T47D (cell line): ENCODE measurements around the gene IDUA.
A peak's percentile ranks its signal among the peaks of the same experiment; 100 is the strongest.

ENCODE experiments used
- DNase-seq, 2 experiments: peaks; one replicate each; pipeline versions ENCODE4 v3.0.0 to v3.0.0-alpha.2; 2011 to 2012; ENCODE audit warnings: low read depth in 1 of 2, low spot score in 1 of 2
- JUND ChIP-seq: IDR thresholded peaks from 2 replicates; pipeline ENCODE4 v1.6.1; 2012; ENCODE audit warnings: low read depth
- in situ Hi-C: cut with HindIII; loops from 2 replicates; pipeline ENCODE4 v1.10.0; 2016; ENCODE audit warnings: low sequenced_read_pairs, low pct_unique_long_range_greater_than_20kb

IDUA gene

DNA sequence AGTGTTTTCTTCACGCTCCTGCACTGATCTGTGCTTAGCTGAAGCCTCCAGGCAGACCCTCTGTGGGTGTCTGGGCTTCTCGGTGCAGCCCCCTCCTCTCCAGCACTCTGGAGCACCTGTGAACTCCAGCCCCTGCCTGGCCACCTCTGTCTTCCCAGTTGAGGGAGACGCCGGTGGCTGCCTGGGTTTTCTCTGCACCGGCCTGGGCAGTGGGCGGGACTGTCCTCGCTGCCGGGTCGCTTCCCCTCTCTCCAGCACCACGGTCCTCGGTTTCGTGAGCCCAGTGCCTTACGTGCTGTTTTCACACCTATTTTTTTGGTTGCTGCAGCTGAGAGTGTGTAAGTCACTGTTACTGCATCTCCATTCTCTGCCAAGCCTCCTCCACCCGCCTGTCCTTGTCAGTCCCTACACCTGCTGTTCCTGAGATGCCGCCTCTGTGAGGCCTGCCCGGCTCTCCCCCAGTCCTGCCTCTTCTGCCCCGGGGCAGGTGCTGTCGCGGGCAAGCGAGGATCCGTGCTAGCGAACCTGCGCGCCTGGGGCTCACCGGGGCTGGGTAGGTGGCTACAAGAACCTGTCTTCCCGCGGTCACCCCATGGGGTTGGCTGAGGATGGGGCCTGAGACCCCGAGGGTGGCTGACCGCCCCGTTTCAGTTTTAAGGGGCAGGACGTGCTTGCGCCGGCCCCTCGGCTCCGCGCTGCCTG is 22.1 kb downstream of the IDUA start:
- peak in 1 of 2 experiments; percentile 65 for DNase-seq
- no peak for TF ChIP-seq JUND
- in situ Hi-C loops = no loop called here

DNA sequence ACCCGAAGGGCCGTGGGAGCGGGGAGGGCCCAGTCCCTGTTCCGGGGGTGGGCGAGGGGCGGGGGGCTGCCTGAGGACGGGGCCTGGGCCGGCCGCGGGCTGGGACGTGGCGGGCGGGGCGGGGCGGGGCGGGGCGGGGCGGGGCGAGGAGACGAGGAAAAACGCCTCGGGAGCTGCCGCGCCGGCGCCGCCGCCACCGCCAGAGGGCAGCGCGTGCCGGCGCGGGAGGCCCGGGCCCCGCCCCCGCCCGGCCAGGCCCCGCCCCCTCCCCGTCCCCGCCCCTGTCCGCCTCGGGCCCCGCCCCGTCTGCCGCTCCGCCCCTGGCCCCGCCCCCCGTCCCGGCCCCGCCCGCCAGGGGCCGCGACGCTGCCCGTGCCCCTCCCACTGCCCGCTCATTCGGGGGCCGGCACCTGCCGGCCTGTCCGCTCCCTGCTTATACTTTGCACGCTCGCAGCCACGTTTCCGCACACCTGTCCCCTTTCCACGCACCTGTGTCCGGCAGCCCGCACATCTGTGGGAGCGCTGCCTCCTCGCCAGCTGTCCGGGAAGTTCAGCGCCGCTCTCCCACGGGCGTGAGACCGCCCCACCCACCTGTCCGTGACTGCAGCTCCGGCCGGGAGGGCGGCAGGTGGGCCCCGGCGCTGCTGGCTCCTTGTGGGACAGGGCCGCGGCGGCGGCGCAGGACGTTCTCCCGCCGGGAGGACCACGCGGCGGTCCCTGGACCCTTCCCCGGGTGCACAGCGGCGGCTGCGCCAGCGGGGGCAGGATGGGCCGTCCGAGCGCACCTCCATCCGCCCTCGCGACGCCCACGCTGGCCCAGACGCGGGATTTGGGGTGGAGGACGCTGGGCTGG is 22.9 kb downstream of the IDUA start:
- DNase-seq = peak in 1 of 2 experiments; percentile 77
- no peak for TF ChIP-seq JUND
- in situ Hi-C loops = no loop called here

DNA sequence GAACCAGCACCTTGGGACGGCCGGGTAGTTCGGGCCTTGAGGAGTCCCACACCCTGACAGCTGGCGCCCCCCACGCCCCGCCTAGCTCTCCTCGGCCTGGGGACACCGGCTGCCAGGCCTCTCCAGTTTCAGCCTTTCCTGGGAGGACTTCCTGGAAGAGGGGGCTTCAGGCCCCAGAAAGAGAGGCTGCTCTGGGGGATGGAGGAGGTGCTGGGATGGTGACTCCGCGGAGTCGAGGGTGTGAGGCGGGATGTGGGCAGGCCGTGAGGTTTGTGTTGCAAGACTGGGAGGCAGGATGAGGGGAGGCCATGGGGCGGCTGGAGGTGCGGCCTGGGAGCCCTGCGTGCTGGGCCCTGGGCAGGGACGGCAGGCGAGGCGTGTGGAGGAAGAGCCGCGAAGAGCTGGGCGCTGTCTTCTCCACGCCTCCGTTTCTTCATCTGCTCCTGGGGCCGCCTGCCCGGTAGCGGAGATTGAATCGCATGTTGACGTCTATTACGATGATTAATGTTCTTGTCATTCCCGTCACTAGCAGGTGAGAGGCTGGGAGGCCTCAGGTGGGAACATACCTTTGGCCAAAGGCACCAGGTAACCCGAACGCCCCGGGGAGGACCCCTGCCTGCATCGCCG is 23.7 kb downstream of the IDUA start:
- peak in 1 of 2 experiments; percentile 84 for DNase-seq
- in situ Hi-C loops = no loop called here

DNA sequence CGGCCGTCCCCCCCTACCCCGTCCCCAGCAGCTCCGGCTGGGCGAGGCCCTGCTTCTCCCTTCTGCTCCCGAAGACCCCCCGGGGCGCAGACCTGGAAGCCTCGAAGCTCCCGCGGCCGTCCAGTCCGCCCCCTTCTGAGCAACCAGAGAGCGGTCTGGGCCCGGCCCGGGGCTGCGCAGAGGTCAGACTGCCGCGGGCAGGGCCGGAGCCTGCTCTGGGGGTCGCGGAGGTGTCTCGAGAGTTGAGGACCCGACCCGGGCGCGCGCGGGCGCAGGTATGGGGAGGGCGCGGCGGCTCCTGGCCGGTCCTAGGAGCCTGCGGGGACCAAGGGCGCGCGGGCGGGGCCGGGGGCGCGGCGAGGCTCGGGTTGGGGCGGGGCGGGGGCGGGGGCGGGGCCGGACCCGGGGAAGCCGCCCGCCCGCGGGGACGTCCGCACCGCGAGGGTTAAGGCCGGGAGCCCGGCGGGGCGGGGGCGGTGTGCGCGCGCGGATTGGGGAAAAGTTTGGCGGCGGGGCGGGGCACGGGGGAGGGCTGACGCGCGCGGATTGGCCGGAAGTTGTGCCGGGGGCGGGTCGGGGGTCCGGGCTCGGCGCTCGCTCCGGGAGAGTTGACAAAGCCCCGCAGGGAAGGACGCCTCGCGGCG is 24.3 kb downstream of the IDUA start, which contains the start of gene FGFRL1:
Gene FGFRL1, plus strand, starts transcription at position 605 of the 644 bp plus-strand sequence. CDS start 860 bp downstream, outside the sequence.
- no peak for TF ChIP-seq JUND
- DNase-seq = peak; percentile 95
- in situ Hi-C loops = no loop called here

More for the DNA sequence above, 23.7 kb downstream of the IDUA start:
- TF ChIP-seq JUND = no peak

DNA sequence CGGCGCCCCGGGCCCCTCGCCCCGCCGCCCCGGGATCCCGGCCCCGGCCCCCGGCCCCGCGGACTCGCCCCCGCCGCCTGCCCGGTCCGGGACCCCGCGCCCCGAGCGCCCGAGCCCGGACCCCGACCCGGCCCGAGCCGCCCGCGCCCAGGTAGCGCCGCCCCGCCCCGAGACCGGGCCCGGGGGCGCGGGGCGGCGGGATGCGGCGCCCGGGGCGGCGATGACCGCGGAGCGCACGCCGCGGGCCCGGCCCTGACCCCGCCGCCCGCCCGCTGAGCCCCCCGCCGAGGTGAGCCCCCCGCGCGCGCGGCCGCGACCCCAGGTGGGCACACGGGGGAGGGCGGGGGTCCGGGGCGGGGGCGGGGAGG is 24.8 kb downstream of the IDUA start:
- in situ Hi-C loops = no loop called here
- DNase-seq = no peak
- TF ChIP-seq JUND = no peak

DNA sequence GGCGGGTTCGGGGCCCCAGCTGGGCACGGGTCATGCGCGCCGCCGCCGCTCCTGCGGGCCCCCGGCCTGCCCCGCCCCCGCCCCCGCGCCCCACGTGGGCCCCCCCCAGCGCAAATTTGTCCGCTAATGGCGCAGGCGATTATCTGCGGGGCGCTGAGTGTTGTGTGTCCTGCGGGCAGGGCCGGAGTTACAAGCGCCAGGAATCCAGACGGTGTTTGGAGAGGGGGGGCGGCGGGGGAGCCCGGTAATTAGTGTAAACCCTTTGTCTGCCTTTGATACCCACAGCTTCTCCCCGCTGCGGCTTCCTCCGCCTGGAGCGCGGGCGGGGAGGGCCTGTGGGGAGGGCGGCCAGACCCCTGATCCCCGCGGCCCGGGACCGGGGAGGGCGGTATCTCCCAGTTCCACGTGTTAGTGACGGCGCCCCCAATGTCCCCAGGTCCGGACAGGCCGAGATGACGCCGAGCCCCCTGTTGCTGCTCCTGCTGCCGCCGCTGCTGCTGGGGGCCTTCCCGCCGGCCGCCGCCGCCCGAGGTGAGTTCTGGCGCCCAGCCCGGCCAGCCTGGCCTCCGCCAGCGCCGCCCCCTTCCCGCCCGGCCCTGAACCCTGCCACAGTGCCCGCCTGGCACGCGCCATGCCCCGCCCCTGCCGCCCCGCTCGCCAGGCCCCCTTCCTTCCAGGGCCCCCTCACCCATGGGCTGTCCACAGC is 25.3 kb downstream of the IDUA start:
- peak in 1 of 2 experiments; percentile 59 for DNase-seq
- in situ Hi-C loops = no loop called here
- TF ChIP-seq JUND = no peak

DNA sequence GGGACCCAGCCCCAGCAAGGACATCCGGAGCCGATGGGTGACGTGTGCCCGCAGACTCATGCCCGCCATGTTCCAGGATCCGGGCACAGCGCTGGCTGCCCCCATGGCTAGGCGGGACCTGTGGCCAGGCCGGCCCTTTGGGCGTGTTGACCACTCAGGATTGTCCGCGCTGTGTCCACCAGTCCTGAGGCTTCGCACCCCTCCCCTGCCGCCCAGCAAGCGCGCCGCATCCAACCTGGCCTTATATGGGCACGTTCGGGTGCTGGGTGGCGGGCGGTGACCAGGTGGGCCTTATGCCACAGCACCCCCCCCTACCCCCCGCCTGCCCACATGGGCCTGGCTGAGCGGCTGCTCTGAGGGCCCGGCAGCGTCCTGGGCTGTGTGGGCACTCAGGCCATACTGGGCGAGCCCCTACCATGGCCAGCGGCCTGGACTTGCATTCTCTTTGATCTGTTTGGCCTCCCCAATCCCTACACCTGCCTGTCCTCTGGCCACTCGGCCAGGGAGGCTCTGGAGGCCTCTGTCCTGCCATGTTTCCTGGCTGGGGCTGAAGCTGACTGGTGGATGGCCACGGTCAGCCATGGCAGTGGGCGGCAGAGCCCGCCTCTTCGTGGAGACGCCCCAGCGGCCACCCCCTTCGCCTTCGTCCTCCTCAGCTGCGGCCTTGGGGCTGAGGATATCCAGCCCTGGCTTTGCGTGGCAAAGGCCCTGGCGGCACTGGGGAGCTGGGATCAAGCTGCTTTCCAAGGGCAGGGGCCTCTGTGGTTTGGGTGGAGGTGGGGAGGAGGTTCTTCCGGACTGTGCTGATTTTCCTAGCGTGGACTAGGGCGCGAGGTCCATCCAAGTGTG is 26.6 kb downstream of the IDUA start:
- DNase-seq = no peak
- in situ Hi-C loops = no loop called here
- TF ChIP-seq JUND = no peak

DNA sequence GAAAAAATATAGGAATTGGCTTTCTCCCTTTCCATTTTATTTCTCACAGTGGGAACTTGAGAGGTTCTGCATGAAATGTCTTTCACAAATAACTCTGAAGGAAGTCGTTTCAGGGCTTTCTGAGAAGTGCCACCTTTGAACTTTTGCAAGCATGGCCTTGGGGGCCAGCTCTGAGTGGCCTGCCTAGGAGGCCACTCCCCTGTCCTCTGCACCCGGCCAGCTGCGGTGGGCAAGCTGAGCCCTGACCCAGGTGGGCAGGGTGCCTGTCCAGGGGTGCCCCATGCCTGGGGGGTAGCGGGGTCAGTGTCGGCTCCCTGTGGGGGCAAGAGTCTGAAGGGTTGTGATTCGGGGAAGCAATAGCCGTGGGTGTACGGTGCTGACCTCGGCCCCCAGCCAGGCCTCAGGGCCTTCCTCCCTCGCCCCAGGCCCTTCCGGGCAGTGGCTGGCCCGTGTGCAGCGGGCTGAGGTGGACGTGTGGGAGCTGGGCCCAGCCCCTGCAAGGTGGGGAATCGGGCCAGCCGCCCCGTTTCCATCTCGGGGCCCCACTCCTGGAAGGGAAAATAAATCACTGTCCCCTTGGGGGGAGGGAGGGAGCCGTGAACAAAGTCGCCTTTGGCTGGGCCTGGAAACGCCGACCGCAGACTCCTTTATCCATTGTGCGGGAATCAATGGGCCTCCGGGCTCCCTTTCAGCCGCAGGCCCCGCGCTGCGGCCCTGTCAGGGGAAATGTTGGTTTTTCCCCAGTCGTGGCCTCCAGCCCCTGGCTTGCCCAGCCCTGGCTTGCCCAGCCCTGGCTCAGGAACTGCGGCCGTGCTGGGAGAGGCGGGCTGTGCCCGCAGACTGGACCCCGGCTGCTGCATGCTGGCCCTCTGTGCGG is 27.7 kb downstream of the IDUA start:
- in situ Hi-C loops = no loop called here
- no peak for TF ChIP-seq JUND
- no peak for DNase-seq

DNA sequence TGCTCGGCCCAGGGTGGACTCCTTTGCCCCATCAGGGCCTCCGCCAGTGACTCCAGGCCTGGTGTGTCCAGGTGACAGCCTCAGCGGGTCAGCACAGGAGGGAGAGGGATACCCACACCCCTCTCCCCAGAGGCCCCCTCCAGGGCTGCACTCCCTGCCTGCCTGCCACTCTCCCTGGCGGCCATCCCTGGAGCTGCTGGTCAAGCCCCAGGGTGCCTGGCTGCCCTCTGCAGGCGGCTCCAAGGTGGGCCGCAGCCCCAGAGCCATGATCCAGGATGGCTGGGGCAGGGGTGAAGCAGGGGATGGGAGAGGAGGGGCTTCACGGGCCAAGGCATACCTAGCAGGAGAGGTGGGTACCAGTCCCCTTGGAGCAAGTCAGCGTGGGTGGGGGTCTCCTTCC is 28.3 kb downstream of the IDUA start:
- DNase-seq = no peak
- in situ Hi-C loops = no loop called here
- TF ChIP-seq JUND = no peak

DNA sequence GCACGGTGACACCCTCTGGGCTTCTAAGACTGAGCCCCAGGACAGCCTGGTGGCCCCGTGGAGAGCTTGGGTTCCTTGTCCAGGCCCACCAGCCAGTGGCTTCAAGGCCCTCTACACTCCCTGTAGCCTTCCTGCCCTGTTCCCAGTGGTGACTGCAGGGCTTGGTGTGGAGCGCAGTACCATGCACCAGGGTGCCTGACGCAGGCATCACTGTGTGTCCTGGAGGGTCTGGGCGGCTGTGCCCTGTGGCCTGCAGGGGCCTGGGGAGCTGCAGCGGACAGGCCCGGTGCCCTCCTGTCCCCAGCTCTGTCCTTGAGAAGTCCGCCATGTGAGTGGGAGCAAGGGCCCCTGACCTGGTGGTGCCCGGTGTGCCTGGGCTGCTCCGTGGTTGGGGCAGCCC is 28.9 kb downstream of the IDUA start:
- TF ChIP-seq JUND = no peak
- in situ Hi-C loops = no loop called here
- DNase-seq = no peak
